Measurements from ENCODE around the gene NOCT.

- no peak for TF ChIP-seq CTCF (IDR thresholded peaks at IDR 0.05 in 8 of 11, conservative IDR thresholded peaks at IDR 0.05 in 3 of 11)
- no peak for TF ChIP-seq POLR2A (IDR thresholded peaks at IDR 0.05)
- no peak for TF ChIP-seq POLR2AphosphoS5 (IDR thresholded peaks at IDR 0.05)
These were observed 15.9 kb upstream of the NOCT start for GRCh38 chr4:138999666-139000065.

Data from spleen (tissue), 7 donors.